ENCODE measurements around the gene GJD2. TPM values are rescaled to one million over a fixed set of nuclear protein-coding genes. Genes with fewer than 3 reads are reported as not detected.

The GJD2 gene
- total and polyA plus RNA-seq, 9 donors, result 0.64 to 9.6 (median 3.8) TPM

- H3K27ac ChIP-seq (ENCODE audit: low read length), result peak overlapping the region; percentile 95
- peaks cover 34% of the 10 kb centered on the region for H3K27me3 ChIP-seq (ENCODE audit: control insufficient read depth, insufficient read depth, low read length)
- H3K36me3 ChIP-seq (ENCODE audit: control insufficient read depth, insufficient read depth, low read length), result peaks cover 38% of the 10 kb centered on the region
- peaks cover 38% of the 10 kb centered on the region for H3K4me1 ChIP-seq (ENCODE audit: control insufficient read depth, insufficient read depth, low read length)
- DNase-seq, result no peak
- WGBS (ENCODE audit: insufficient coverage), result 11% methylated on average over 18 of the region's 33 CpGs
- no peaks in the 10 kb centered on the region for H3K9me3 ChIP-seq (replicated peaks; ENCODE audit: control insufficient read depth, low read depth, low read length)
- peak overlapping the region; percentile 72 for H3K4me3 ChIP-seq (ENCODE audit: low read length)
Observed at GRCh38 chr15:34794590-34795206, 39.9 kb upstream of the GJD2 start.

GRCh38 chr15:34793901-34794300 is 39.1 kb upstream of the GJD2 start:
- Histone ChIP-seq H3K4me1 (ENCODE audit: control insufficient read depth, insufficient read depth, low read length) (peaks cover 30% of the 10 kb centered on the region), H3K9me3 (replicated peaks; ENCODE audit: control insufficient read depth, low read depth, low read length) (no peaks in the 10 kb centered on the region), H3K4me3 (ENCODE audit: low read length) (peak overlapping the region; percentile 72), H3K36me3 (ENCODE audit: control insufficient read depth, insufficient read depth, low read length) (peaks cover 38% of the 10 kb centered on the region), H3K27me3 (ENCODE audit: control insufficient read depth, insufficient read depth, low read length) (peaks cover 34% of the 10 kb centered on the region), H3K27ac (ENCODE audit: low read length) (peak overlapping the region; percentile 95)
- no peak for DNase-seq
- WGBS (ENCODE audit: insufficient coverage), result 44% methylated on average over 2 of the region's 2 CpGs

- H3K9me3 ChIP-seq (replicated peaks; ENCODE audit: control insufficient read depth, low read depth, low read length), result no peaks in the 10 kb centered on the region
- H3K27ac ChIP-seq (ENCODE audit: low read length), result peak overlapping the region; percentile 95
- peaks cover 24% of the 10 kb centered on the region for H3K4me1 ChIP-seq (ENCODE audit: control insufficient read depth, insufficient read depth, low read length)
- H3K27me3 ChIP-seq (ENCODE audit: control insufficient read depth, insufficient read depth, low read length), result peaks cover 34% of the 10 kb centered on the region
- H3K4me3 ChIP-seq (ENCODE audit: low read length), result peak overlapping the region; percentile 72
- H3K36me3 ChIP-seq (ENCODE audit: control insufficient read depth, insufficient read depth, low read length), result peaks cover 38% of the 10 kb centered on the region
- 91% methylated on average over 6 of the region's 9 CpGs for WGBS (ENCODE audit: insufficient coverage)
- no peak for DNase-seq
Observed at GRCh38 chr15:34793071-34793470, 38.3 kb upstream of the GJD2 start.

- peaks cover 14% of the 10 kb centered on the region for H3K4me1 ChIP-seq (ENCODE audit: control insufficient read depth, insufficient read depth, low read length)
- peaks cover 31% of the 10 kb centered on the region for H3K27me3 ChIP-seq (ENCODE audit: control insufficient read depth, insufficient read depth, low read length)
- peak overlapping the region; percentile 95 for H3K27ac ChIP-seq (ENCODE audit: low read length)
- no peaks in the 10 kb centered on the region for H3K9me3 ChIP-seq (replicated peaks; ENCODE audit: control insufficient read depth, low read depth, low read length)
- WGBS (ENCODE audit: insufficient coverage), result 40% methylated on average over 1 of the region's 3 CpGs
- H3K36me3 ChIP-seq (ENCODE audit: control insufficient read depth, insufficient read depth, low read length), result peaks cover 38% of the 10 kb centered on the region
- peak overlapping the region; percentile 72 for H3K4me3 ChIP-seq (ENCODE audit: low read length)
- DNase-seq, result no peak
Observed at GRCh38 chr15:34791701-34792100, 36.9 kb upstream of the GJD2 start.

GRCh38 chr15:34790121-34790520 is 35.3 kb upstream of the GJD2 start:
- Histone ChIP-seq H3K27ac (ENCODE audit: low read length) (peak overlapping the region; percentile 21), H3K4me1 (ENCODE audit: control insufficient read depth, insufficient read depth, low read length) (peaks cover 6% of the 10 kb centered on the region), H3K9me3 (replicated peaks; ENCODE audit: control insufficient read depth, low read depth, low read length) (no peaks in the 10 kb centered on the region), H3K27me3 (ENCODE audit: control insufficient read depth, insufficient read depth, low read length) (peaks cover 21% of the 10 kb centered on the region), H3K4me3 (ENCODE audit: low read length) (peak overlapping the region; percentile 72), H3K36me3 (ENCODE audit: control insufficient read depth, insufficient read depth, low read length) (peaks cover 37% of the 10 kb centered on the region)
- WGBS (ENCODE audit: insufficient coverage), result 100% methylated on average over 3 of the region's 6 CpGs
- DNase-seq, result peak; percentile 35

GRCh38 chr15:34789326-34789725 is 34.5 kb upstream of the GJD2 start:
- H3K27ac ChIP-seq (ENCODE audit: low read length), result no peak overlapping the region
- no peaks in the 10 kb centered on the region for H3K9me3 ChIP-seq (replicated peaks; ENCODE audit: control insufficient read depth, low read depth, low read length)
- 61% methylated on average over 3 of the region's 7 CpGs for WGBS (ENCODE audit: insufficient coverage)
- peaks cover 31% of the 10 kb centered on the region for H3K36me3 ChIP-seq (ENCODE audit: control insufficient read depth, insufficient read depth, low read length)
- DNase-seq, result peak; percentile 63
- H3K27me3 ChIP-seq (ENCODE audit: control insufficient read depth, insufficient read depth, low read length), result peaks cover 13% of the 10 kb centered on the region
- no peak overlapping the region for H3K4me3 ChIP-seq (ENCODE audit: low read length)
- H3K4me1 ChIP-seq (ENCODE audit: control insufficient read depth, insufficient read depth, low read length), result peaks cover under 1% of the 10 kb centered on the region

- WGBS (ENCODE audit: insufficient coverage), result 77% methylated on average over 2 of the region's 2 CpGs
- DNase-seq, result no peak
- Histone ChIP-seq H3K4me3 (ENCODE audit: low read length) (no peak overlapping the region), H3K4me1 (ENCODE audit: control insufficient read depth, insufficient read depth, low read length) (no peaks in the 10 kb centered on the region), H3K9me3 (replicated peaks; ENCODE audit: control insufficient read depth, low read depth, low read length) (no peaks in the 10 kb centered on the region), H3K36me3 (ENCODE audit: control insufficient read depth, insufficient read depth, low read length) (peaks cover 6% of the 10 kb centered on the region), H3K27me3 (ENCODE audit: control insufficient read depth, insufficient read depth, low read length) (no peaks in the 10 kb centered on the region), H3K27ac (ENCODE audit: low read length) (no peak overlapping the region)
Observed at GRCh38 chr15:34786206-34786605, 31.4 kb upstream of the GJD2 start.

- no peaks in the 10 kb centered on the region for H3K27me3 ChIP-seq (ENCODE audit: control insufficient read depth, insufficient read depth, low read length)
Observed at GRCh38 chr15:34783991-34784390, 29.2 kb upstream of the GJD2 start.

GRCh38 chr15:34783431-34783830 is 28.6 kb upstream of the GJD2 start:
- no peaks in the 10 kb centered on the region for H3K4me1 ChIP-seq (ENCODE audit: control insufficient read depth, insufficient read depth, low read length)
- H3K36me3 ChIP-seq (ENCODE audit: control insufficient read depth, insufficient read depth, low read length), result no peaks in the 10 kb centered on the region
- no peak overlapping the region for H3K4me3 ChIP-seq (ENCODE audit: low read length)
- no peaks in the 10 kb centered on the region for H3K27me3 ChIP-seq (ENCODE audit: control insufficient read depth, insufficient read depth, low read length)
- H3K27ac ChIP-seq (ENCODE audit: low read length), result no peak overlapping the region
- DNase-seq, result no peak
- 100% methylated on average over 1 of the region's 2 CpGs for WGBS (ENCODE audit: insufficient coverage)
- H3K9me3 ChIP-seq (replicated peaks; ENCODE audit: control insufficient read depth, low read depth, low read length), result no peaks in the 10 kb centered on the region

More at GRCh38 chr15:34783991-34784390, 29.2 kb upstream of the GJD2 start:
- Histone ChIP-seq H3K4me1 (ENCODE audit: control insufficient read depth, insufficient read depth, low read length) (no peaks in the 10 kb centered on the region), H3K36me3 (ENCODE audit: control insufficient read depth, insufficient read depth, low read length) (no peaks in the 10 kb centered on the region), H3K27ac (ENCODE audit: low read length) (no peak overlapping the region), H3K9me3 (replicated peaks; ENCODE audit: control insufficient read depth, low read depth, low read length) (no peaks in the 10 kb centered on the region), H3K4me3 (ENCODE audit: low read length) (no peak overlapping the region)
- DNase-seq, result no peak

GRCh38 chr15:34782901-34783300 is 28.1 kb upstream of the GJD2 start:
- Histone ChIP-seq H3K4me3 (ENCODE audit: low read length) (no peak overlapping the region), H3K27ac (ENCODE audit: low read length) (no peak overlapping the region), H3K27me3 (ENCODE audit: control insufficient read depth, insufficient read depth, low read length) (no peaks in the 10 kb centered on the region), H3K4me1 (ENCODE audit: control insufficient read depth, insufficient read depth, low read length) (no peaks in the 10 kb centered on the region), H3K36me3 (ENCODE audit: control insufficient read depth, insufficient read depth, low read length) (no peaks in the 10 kb centered on the region), H3K9me3 (replicated peaks; ENCODE audit: control insufficient read depth, low read depth, low read length) (no peaks in the 10 kb centered on the region)
- DNase-seq, result no peak
- WGBS (ENCODE audit: insufficient coverage), result no CpG with 5 or more reads among the region's 3 CpGs

GRCh38 chr15:34780725-34781124 is 25.9 kb upstream of the GJD2 start:
- no peak overlapping the region for H3K27ac ChIP-seq (ENCODE audit: low read length)
- no peaks in the 10 kb centered on the region for H3K36me3 ChIP-seq (ENCODE audit: control insufficient read depth, insufficient read depth, low read length)
- H3K4me1 ChIP-seq (ENCODE audit: control insufficient read depth, insufficient read depth, low read length), result no peaks in the 10 kb centered on the region
- H3K4me3 ChIP-seq (ENCODE audit: low read length), result no peak overlapping the region
- no peaks in the 10 kb centered on the region for H3K27me3 ChIP-seq (ENCODE audit: control insufficient read depth, insufficient read depth, low read length)
- no peak for DNase-seq
- no CpG with 5 or more reads among the region's 2 CpGs for WGBS (ENCODE audit: insufficient coverage)
- H3K9me3 ChIP-seq (replicated peaks; ENCODE audit: control insufficient read depth, low read depth, low read length), result no peaks in the 10 kb centered on the region
